SU-DHL-6 (cell line): ENCODE measurements around the gene KIF1A.
"Not testable (repeated sequence)": the region's sequence is repeated elsewhere in the genome, so short reads cannot be mapped to it uniquely, and the experiment has no call there.

Source experiments
- CTCF ChIP-seq: fragments of 200-600 bp; sonication (generic); IDR thresholded peaks from one replicate; pipeline ENCODE4 v1.5.1; 2017; ENCODE audit warnings: antibody characterized with exemption, mild to moderate bottlenecking, low read length, moderate library complexity; ENCODE audit not compliant: insufficient read depth, poor library complexity, severe bottlenecking
- EZH2phosphoT487 ChIP-seq: fragments of 200-600 bp; sonication (generic), shearing (Covaris generic); conservative IDR thresholded peaks from 2 replicates; pipeline ENCODE4 v1.6.1; 2018; ENCODE audit warnings: mild to moderate bottlenecking, antibody characterized with exemption, low read length, moderate library complexity, mixed read lengths

- TF ChIP-seq CTCF, EZH2phosphoT487: not testable (repeated sequence)
Measured at GRCh38 chr2:240695593-240695992, 124.4 kb downstream of the KIF1A start.
